Common myeloid progenitor, CD34-positive (primary cell): ENCODE data around the gene NUPR1.
"Not testable (repeated sequence)": the region's sequence is repeated elsewhere in the genome, so short reads cannot be mapped to it uniquely, and the experiment has no call there.

Experiments used
- CTCF ChIA-PET: fragments of 350-600 bp; sonication (Branson Sonifier 250); formaldehyde crosslinking; loops from one replicate; lab custom pipeline; 2021; ENCODE audit warnings: antibody characterized with exemption; lab: Charles Lee
- POLR2A ChIA-PET: fragments of 350-600 bp; sonication (Branson Sonifier 250); formaldehyde crosslinking; loops from one replicate; lab custom pipeline; 2021; ENCODE audit warnings: antibody characterized with exemption; lab: Charles Lee
- DNase-seq, 3 donors: peaks; one replicate each; pipeline versions ENCODE4 v3.0.0 to v3.0.0-alpha.2; 2013
- H3K27ac ChIP-seq, 2 experiments: 1 replicate in 1 of 2; 2 replicates in 1 of 2; pipeline ENCODE4 v1.7.0; 2013; ENCODE audit warnings: inconsistent platforms in 2 of 2, low read length in 2 of 2, mild to moderate bottlenecking in 2 of 2, low read depth in 1 of 2, moderate library complexity in 1 of 2; ENCODE audit not compliant: severe bottlenecking in 2 of 2, insufficient read depth in 1 of 2, poor library complexity in 1 of 2
- H3K27me3 ChIP-seq, 5 experiments: replicated peaks in 2 of 5; 1 replicate in 3 of 5; 2 replicates in 2 of 5; pipeline versions ENCODE4 v1.6.1 to v1.7.0; 2013; ENCODE audit warnings: low read length in 4 of 5, mild to moderate bottlenecking in 2 of 5, moderate library complexity in 2 of 5, inconsistent platforms in 1 of 5; ENCODE audit not compliant: insufficient read depth in 5 of 5, control insufficient read depth in 4 of 5
- H3K36me3 ChIP-seq, 4 experiments: 1 replicate in 2 of 4; 2 replicates in 2 of 4; pipeline versions ENCODE4 v1.6.1 to v1.7.0; 2013; ENCODE audit warnings: low read length in 3 of 4, control low read depth in 1 of 4, mild to moderate bottlenecking in 1 of 4; ENCODE audit not compliant: control insufficient read depth in 4 of 4, insufficient read depth in 4 of 4
- H3K4me1 ChIP-seq, 4 experiments: 1 replicate in 3 of 4; 2 replicates in 1 of 4; pipeline versions ENCODE4 v1.6.1 to v1.7.1; 2013; ENCODE audit warnings: low read length in 3 of 4, mild to moderate bottlenecking in 3 of 4, control low read depth in 1 of 4, inconsistent platforms in 1 of 4, moderate library complexity in 1 of 4; ENCODE audit not compliant: control insufficient read depth in 4 of 4, insufficient read depth in 4 of 4; ENCODE audit errors: control extremely low read depth in 1 of 4
- H3K4me3 ChIP-seq, 7 experiments: 1 replicate in 4 of 7; 2 replicates in 3 of 7; pipeline versions ENCODE4 v1.5.1 to v1.7.0; 2013; ENCODE audit warnings: mild to moderate bottlenecking in 7 of 7, low read length in 6 of 7, moderate library complexity in 6 of 7, inconsistent platforms in 2 of 7, low read depth in 2 of 7, control low read depth in 1 of 7; ENCODE audit not compliant: insufficient read depth in 4 of 7, control insufficient read depth in 1 of 7; ENCODE audit errors: extremely low read depth in 1 of 7
- H3K9me3 ChIP-seq, 5 experiments: 1 replicate in 4 of 5; 2 replicates in 1 of 5; pipeline versions ENCODE4 v1.6.1 to v1.7.1; 2013; ENCODE audit warnings: low read length in 4 of 5, mild to moderate bottlenecking in 2 of 5, inconsistent platforms in 1 of 5, low read depth in 1 of 5, moderate library complexity in 1 of 5; ENCODE audit not compliant: control insufficient read depth in 4 of 5, insufficient read depth in 2 of 5; ENCODE audit errors: control extremely low read depth in 1 of 5
- WGBS: methylation state at CpG from one replicate; pipeline ENCODE4 v1.1.5; 2013; ENCODE audit not compliant: insufficient coverage; 5-methylcytosine and 5-hydroxymethylcytosine counted together

The NUPR1 gene

DNA sequence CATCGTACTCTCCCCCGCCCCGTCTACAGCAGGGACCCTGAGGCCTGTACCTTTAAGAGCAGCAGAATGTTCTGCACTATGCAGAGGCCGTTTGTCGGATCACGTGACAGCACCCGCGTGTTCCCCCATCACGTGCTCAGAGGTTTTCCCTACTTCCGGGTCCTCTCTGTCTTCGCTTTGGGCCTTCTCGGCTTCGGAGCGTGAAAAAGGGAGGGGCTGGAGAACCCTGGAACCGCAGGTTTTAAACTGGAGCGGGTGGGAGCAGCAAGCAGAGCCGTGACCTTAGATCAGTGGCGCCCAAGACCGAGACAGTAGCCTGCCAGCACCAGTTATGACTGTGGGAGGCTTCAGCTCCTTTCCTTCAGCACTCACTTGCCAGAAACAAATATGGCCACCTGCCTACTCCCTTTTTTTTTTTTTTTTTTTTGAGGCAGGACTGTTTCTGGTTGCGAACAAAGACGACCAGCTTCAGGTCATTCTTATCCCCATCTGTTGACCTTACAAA lies 46.8 kb downstream of the NUPR1 start, which contains the start of gene CLN3:
TSS of gene CLN3 (minus strand) at position 105 of the 505 bp plus-strand sequence. CDS start 315 bp downstream, outside the sequence.
- peak; percentile 96 to 98 (median 98) for DNase-seq
- Histone ChIP-seq H3K36me3 (peaks cover 0 to 23% (median 14%) of the 10 kb centered on the region in 4 experiments), H3K9me3 (no peaks in the 10 kb centered on the region), H3K27ac (peak within 1 kb of the TSS; percentile 99), H3K4me3 (peak within 1 kb of the TSS; percentile 71 to 93 (median 88)), H3K27me3 (no peaks in the 10 kb centered on the region), H3K4me1 (peaks cover 19 to 53% (median 46%) of the 10 kb centered on the region in 4 experiments)
- POLR2A ChIA-PET: no interaction called here
- WGBS: 0% methylated on average over 19 of the region's 21 CpGs
- CTCF ChIA-PET: interaction anchor here (1.0 to 2.1 kb wide), 4 partner anchors 9 to 14 kb away, joined by 3 to 9 read pairs (median 4); no protein-coding TSS in a partner anchor

GRCh38 chr16:28491230-28491969 lies 47.4 kb downstream of the NUPR1 start:
- under 1% methylated on average over 28 of the region's 42 CpGs for WGBS
- POLR2A ChIA-PET: no interaction called here

GRCh38 chr16:28486266-28486665 lies 52.5 kb downstream of the NUPR1 start:
- ChIA-PET CTCF (no interaction called here), POLR2A (no interaction called here)
- no peaks in the 10 kb centered on the region for H3K9me3 ChIP-seq
- H3K36me3 ChIP-seq: peaks cover 8 to 60% (median 37%) of the 10 kb centered on the region in 4 experiments
- no peak for DNase-seq
- H3K27me3 ChIP-seq: no peaks in the 10 kb centered on the region
- no peak overlapping the region for H3K4me3 ChIP-seq
- 98% methylated on average over 4 of the region's 5 CpGs for WGBS
- peaks cover 0 to 7% (median 7%) of the 10 kb centered on the region in 4 experiments for H3K4me1 ChIP-seq
- H3K27ac ChIP-seq: no peak overlapping the region

More at GRCh38 chr16:28491230-28491969, 47.4 kb downstream of the NUPR1 start:
- H3K4me1 ChIP-seq: peaks cover 19 to 50% (median 44%) of the 10 kb centered on the region in 4 experiments
- no peaks in the 10 kb centered on the region for H3K27me3 ChIP-seq
- H3K36me3 ChIP-seq: peaks cover 0 to 27% (median 16%) of the 10 kb centered on the region in 4 experiments
- peak; percentile 14 to 42 (median 32) for DNase-seq
- peak overlapping the region; percentile 99 for H3K27ac ChIP-seq
- CTCF ChIA-PET: interaction anchor here (1.0 to 2.1 kb wide), 4 partner anchors 8 to 14 kb away, joined by 3 to 9 read pairs (median 4); no protein-coding TSS in a partner anchor
- no peaks in the 10 kb centered on the region for H3K9me3 ChIP-seq
- peak overlapping the region; percentile 71 to 93 (median 88) for H3K4me3 ChIP-seq

- H3K36me3 ChIP-seq: peaks cover 8 to 71% (median 49%) of the 10 kb centered on the region in 4 experiments
- POLR2A ChIA-PET, H3K4me1 ChIP-seq, H3K27ac ChIP-seq, DNase-seq, H3K4me3 ChIP-seq, H3K9me3 ChIP-seq, H3K27me3 ChIP-seq: not testable (repeated sequence)
- 100% methylated on average over 4 of the region's 5 CpGs for WGBS
- CTCF ChIA-PET: interaction anchor here (0.8 to 1.5 kb wide), 2 partner anchors 8 to 19 kb away, joined by 3 read pairs; partner anchors contain the start of gene CLN3
Observed at GRCh38 chr16:28483361-28483760, 55.4 kb downstream of the NUPR1 start.
